GM21515 (cell line): ENCODE measurements around the gene RTL10.

Source experiments
- ATAC-seq: cut with Tn5 transposase; IDR thresholded peaks from one replicate; pipeline ENCODE4 v1.9.1; 2021; ENCODE audit not compliant: unreplicated experiment

Gene RTL10

DNA sequence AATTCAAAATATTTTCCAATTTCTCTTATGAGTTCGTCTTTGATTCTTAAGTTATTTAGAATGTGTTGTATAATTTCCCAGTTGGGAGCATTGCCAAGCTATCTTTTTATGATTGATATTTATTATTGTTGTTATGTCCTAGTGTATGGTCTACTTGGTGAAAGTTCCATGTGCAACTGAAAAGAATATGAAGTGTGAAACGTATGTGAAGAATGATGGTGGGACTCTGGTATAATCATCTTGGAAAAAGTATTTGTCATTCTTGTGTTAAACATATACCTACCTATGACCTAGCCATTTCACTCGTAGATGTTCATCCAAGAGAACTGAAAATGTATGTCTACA, 12.0 kb upstream of the RTL10 start:
- no peak for ATAC-seq

- no peak for ATAC-seq
Observed at GRCh38 chr22:19865141-19865829, 10.6 kb upstream of the RTL10 start.

DNA sequence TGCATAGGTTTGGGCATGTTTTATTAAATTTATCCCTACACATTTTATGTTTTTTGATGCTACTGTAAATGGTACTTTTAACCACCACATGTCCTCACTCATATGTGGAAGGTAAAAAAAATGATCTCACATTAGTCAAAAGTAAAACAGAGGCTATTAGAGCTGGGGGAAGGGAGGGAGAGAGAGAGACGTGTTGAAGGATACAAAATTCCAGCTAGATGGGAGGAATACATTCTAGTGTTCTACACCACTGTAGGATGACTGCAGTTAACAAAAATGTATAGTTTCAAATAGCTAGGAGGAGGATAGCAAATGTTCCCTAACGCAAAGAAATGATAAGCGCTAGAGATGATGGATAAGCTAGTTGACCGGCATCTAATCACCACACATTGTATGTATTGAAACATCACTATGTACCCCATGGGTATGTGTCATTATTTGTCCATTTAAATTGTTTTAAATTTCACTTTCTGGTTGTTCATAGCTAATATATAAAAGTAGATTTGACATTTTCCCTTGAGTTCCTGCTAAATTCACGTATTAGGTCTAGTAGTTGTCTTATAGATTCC, 9.9 kb upstream of the RTL10 start:
- ATAC-seq: no peak

GRCh38 chr22:19863571-19863970, 8.9 kb upstream of the RTL10 start:
- no peak for ATAC-seq

- ATAC-seq: no peak
Observed at GRCh38 chr22:19862619-19863246, 8.1 kb upstream of the RTL10 start.

GRCh38 chr22:19859861-19860510, 5.3 kb upstream of the RTL10 start:
- no peak for ATAC-seq

- no peak for ATAC-seq
Observed at GRCh38 chr22:19857382-19857781, 2.7 kb upstream of the RTL10 start.

DNA sequence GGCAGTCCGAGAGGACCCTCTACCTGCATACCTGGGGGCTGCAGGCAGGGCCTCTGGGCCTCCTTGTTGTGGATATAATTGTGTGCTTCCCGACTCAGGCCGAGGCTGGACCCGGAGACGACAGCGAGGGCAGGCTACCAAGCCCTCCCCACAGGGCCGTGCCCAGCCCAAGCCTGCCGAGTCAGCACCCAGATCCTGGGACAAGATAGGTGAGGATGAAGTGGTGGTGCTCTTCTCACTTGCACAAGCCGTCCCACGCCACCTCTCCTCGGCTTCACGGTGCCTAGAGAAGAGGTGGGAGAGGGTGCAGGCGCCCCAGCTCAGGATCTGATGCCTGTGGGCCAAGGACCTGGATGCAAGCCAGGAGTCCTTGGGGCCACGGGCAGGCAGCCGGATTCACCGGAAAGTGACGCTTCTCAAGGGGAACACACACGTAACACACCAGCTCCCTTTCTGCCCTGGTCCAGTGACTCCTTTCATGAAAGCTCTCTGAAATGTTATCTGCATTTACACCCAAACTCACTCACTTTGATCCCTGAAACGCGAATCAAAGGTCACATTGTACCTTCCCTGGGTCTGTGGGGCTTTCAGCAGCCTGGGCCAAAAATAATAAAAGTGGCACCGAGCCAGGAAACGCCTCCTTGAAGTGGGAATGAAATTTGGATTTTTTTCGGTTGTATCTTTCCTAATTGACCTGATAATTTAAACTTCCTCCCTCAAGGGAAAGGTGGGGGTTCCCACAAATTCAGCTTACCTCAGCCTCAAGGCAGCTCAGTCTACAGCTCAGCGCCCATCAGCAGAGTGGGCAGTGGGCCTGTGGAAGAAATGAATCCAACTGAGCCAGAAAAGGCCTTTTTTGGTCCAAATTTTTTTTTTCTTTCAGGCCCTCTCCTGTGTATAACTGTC, 1.1 kb upstream of the RTL10 start:
- ATAC-seq: peak; percentile 17

- no peak for ATAC-seq
Observed at GRCh38 chr22:19853879-19854777, 546 bp downstream of the RTL10 start.

DNA sequence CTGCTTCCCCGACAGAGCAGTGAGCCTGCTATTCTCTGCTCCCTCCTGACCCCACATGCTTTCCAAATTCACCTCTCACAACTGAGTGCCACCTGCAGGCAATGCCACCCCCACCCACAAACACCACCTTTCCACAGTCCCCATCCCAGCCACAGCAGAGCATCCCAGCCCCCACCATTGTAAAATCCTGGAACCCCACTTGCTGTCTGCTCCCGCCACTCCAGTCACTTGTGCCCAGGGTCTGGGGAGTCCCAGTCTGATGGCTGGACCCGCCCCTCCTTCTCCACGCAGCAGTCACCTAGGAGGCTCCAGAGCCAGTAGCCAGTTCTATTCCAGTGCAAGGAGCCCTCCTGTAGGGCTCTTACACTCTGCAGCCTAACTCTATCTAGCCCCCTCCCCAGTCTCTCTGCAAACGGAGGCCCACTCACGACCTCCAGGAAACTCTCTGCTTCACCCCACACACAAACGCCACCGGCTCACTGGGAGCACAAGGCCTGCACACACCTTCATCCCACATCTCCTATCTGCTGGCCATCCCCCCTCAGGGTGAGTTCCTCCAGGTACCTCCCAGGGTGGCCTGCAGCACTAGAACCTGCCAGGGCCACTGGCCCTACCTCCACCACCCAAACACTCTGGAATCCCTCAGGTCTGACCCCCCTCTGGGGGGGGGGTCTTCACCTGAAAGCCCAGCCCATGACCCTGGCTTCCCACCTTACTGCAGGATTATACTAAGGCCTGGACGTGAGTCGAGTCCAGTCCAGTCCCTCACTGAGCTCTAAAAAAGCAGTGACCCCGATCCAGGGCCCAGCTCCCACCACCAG, 1.4 kb downstream of the RTL10 start:
- no peak for ATAC-seq

GRCh38 chr22:19852177-19852781, 2.4 kb downstream of the RTL10 start:
- ATAC-seq: no peak

DNA sequence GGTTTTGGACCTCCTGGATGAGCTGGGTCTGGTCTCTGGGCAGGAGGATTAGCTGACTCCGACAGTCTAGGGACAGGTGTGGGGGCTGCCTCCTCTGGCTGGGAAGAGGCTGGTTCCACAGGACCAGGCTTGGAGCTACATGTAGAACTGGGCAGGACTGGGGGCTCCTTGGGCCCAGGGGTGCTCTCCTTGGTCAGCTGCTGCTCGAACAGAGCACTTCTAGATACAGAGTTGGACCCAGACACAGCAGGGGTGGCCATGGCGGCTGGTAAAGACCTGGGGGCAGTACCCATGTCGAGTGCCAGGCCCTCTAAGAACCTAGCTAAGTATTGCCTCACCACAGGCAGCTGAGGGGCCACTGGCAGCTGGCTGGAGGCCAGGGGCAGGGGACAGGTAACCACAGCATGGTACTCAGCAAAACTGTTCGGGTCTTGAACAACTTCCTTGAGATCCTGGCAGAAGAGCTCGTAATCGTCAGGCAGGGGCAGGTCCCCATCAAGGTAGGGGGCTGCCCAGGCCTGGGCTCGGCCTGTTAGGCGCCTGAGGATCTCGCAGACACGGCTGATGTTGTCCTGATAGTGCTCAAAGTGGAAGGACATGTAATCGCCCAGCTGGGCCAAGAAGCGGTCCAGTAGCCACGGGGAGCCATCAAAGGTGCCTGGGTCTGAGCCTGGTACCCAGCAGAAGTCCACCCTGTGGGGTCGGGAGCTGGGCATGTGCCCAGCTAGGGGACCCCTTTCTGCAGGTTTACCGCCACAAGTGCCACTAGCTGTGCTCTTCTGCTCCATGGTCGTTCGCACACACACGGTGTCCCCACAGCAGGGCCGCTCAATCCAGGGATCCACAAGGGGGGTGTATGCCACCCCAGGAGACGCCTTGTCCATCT, 3.1 kb downstream of the RTL10 start:
- no peak for ATAC-seq

DNA sequence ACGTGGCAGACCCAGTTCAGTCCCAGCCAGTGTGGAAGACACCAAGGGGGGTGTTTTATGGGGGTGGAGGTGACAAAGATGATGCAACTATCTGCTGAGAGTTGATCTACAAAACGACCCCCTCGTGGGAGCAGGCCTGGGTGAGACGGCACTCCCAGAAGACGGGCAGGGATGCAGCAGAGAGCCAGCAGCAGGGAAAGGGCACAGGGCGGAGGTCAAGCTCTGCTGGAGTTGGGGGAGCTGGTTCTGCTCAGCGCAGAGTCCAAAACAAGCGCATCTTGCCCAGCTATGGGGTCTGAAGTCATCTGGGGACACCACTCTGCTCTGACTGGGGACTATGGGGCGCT, 3.9 kb downstream of the RTL10 start:
- ATAC-seq: no peak

- ATAC-seq: no peak
Observed at GRCh38 chr22:19849835-19850762, 4.6 kb downstream of the RTL10 start.

- no peak for ATAC-seq
Observed at GRCh38 chr22:19848298-19849224, 6.1 kb downstream of the RTL10 start.

- no peak for ATAC-seq
Observed at GRCh38 chr22:19847345-19847632, 7.4 kb downstream of the RTL10 start.
